Lung (tissue), 12 donors: ENCODE results near the gene SLC6A8. TPM values are rescaled to one million over a fixed set of nuclear protein-coding genes. Genes with fewer than 3 reads are reported as not detected.

Source experiments
- ATAC-seq: fragments of 200-7000 bp; cut with Tn5 transposase; one replicate; pipeline ENCODE4 v1.9.1; 2020; ENCODE audit warnings: moderate number of reproducible peaks; ENCODE audit not compliant: insufficient read depth, low FRiP score
- DNase-seq, 3 donors: peaks; one replicate each; pipeline ENCODE4 v3.0.0-alpha.2; 2013 to 2017
- H3K27ac ChIP-seq, 2 donors: one replicate each; pipeline ENCODE4 v1.5.1; 2013; ENCODE audit warnings: mild to moderate bottlenecking in 2 of 2, moderate library complexity in 2 of 2, control low read depth in 1 of 2, inconsistent platforms in 1 of 2, low read depth in 1 of 2, low read length in 1 of 2
- H3K27me3 ChIP-seq, 3 donors: one replicate each; pipeline ENCODE4 v1.5.1; 2013; ENCODE audit warnings: low read length in 2 of 3; ENCODE audit not compliant: control insufficient read depth in 3 of 3, insufficient read depth in 3 of 3
- H3K36me3 ChIP-seq, 4 donors: one replicate each; pipeline ENCODE4 v1.5.1; 2013; ENCODE audit warnings: low read length in 4 of 4, mild to moderate bottlenecking in 1 of 4, moderate library complexity in 1 of 4; ENCODE audit not compliant: control insufficient read depth in 4 of 4, insufficient read depth in 4 of 4
- H3K4me1 ChIP-seq, 5 donors: one replicate each; pipeline ENCODE4 v1.5.1; 2013; ENCODE audit warnings: low read length in 5 of 5, mild to moderate bottlenecking in 2 of 5, moderate library complexity in 1 of 5; ENCODE audit not compliant: control insufficient read depth in 5 of 5, insufficient read depth in 5 of 5
- H3K4me3 ChIP-seq: one replicate; pipeline ENCODE4 v1.5.1; 2013; ENCODE audit warnings: mild to moderate bottlenecking, control low read depth, moderate library complexity
- H3K9ac ChIP-seq, 2 donors: one replicate each; pipeline ENCODE4 v1.5.1; 2013; ENCODE audit warnings: low read length in 2 of 2, control low read depth in 1 of 2; ENCODE audit not compliant: insufficient read depth in 1 of 2
- H3K9me3 ChIP-seq, 4 donors: one replicate each; pipeline ENCODE4 v1.5.1; 2013; ENCODE audit warnings: low read length in 3 of 4, mild to moderate bottlenecking in 1 of 4, moderate library complexity in 1 of 4; ENCODE audit not compliant: control insufficient read depth in 4 of 4, insufficient read depth in 3 of 4
- WGBS, 2 donors: extraction: QIAGEN DNeasy Blood & Tissue Kit; methylation state at CpG; one replicate each; pipeline ENCODE4 v1.1.7; 2013; 5-methylcytosine and 5-hydroxymethylcytosine counted together
- polyA plus RNA-seq, 2 donors: library from polyadenylated mRNA; stranded (reverse); fragments of 200-250 nt; gene quantifications; one replicate each; pipeline ENCODE4 v1.2.1, GENCODE V29; 2013
- total RNA-seq, 2 donors: library from RNA; depleted of rRNA in 1 of 2; stranded (reverse); fragments of >200 nt in 1 of 2; gene quantifications; one replicate each; pipeline ENCODE4 v1.2.1, GENCODE V29; 2014 to 2021
- TF ChIP-seq, protein P1 (sequence below): IDR thresholded peaks from 2 replicates; pipeline ENCODE4 v1.5.1; 2012; ENCODE audit warnings: mild to moderate bottlenecking; ENCODE audit errors: control extremely low read depth, extremely low read depth
- donor health status: control.
- donor health status: control.
- donor health status: Bipolar disorder and iron deficiency.
- donor health status: healthy.
- donor health status: DM: yes; HTN: yes; CAD: no.

Gene SLC6A8
- total and polyA plus RNA-seq, 4 donors = 5.3 to 21.5 (median 9.9) TPM

DNA sequence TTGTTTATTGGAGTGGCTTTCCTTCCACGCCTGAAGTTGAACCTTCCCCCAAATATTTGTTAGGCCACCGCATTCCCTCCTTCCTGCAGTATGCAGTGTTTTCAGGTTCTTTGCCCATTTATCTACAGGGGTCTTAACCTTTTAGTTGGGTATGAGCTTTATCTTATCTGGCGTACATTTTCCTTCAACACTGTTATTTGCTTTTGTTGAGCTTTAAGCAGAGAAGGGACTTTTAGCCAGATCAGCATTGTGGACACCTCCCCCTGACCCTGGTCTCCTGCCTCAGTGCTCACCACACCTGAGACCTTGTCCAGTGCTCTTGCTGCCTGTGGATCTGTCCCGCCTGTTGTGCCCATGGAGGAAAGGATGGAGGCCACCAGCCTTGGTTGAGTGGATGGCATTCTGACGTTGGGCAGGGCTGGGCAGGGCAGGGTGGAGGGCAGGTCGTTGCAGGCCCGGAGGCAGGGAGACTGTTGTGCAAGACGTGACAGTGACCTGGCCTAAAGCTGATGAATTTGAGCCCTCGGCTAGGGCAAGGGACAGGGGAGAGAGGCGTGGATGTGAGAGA is 41.7 kb upstream of the SLC6A8 start:
- no peaks in the 10 kb centered on the region for H3K36me3 ChIP-seq
- WGBS, 2 donors = 58 to 59% methylated on average over 10 of the region's 10 CpGs
- H3K27ac ChIP-seq = no peak overlapping the region
- TF ChIP-seq, protein P1, sequence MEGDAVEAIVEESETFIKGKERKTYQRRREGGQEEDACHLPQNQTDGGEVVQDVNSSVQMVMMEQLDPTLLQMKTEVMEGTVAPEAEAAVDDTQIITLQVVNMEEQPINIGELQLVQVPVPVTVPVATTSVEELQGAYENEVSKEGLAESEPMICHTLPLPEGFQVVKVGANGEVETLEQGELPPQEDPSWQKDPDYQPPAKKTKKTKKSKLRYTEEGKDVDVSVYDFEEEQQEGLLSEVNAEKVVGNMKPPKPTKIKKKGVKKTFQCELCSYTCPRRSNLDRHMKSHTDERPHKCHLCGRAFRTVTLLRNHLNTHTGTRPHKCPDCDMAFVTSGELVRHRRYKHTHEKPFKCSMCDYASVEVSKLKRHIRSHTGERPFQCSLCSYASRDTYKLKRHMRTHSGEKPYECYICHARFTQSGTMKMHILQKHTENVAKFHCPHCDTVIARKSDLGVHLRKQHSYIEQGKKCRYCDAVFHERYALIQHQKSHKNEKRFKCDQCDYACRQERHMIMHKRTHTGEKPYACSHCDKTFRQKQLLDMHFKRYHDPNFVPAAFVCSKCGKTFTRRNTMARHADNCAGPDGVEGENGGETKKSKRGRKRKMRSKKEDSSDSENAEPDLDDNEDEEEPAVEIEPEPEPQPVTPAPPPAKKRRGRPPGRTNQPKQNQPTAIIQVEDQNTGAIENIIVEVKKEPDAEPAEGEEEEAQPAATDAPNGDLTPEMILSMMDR = no peak
- DNase-seq = no peak
- no peak overlapping the region for H3K4me3 ChIP-seq
- no peak overlapping the region for H3K9ac ChIP-seq
- H3K4me1 ChIP-seq = peaks cover 0 to 5% (median 3%) of the 10 kb centered on the region in 5 donors
- H3K27me3 ChIP-seq = peaks cover 28 to 57% (median 35%) of the 10 kb centered on the region in 3 donors
- no peak for ATAC-seq
- peaks cover 0 to 18% (median 0%) of the 10 kb centered on the region in 4 donors for H3K9me3 ChIP-seq

DNA sequence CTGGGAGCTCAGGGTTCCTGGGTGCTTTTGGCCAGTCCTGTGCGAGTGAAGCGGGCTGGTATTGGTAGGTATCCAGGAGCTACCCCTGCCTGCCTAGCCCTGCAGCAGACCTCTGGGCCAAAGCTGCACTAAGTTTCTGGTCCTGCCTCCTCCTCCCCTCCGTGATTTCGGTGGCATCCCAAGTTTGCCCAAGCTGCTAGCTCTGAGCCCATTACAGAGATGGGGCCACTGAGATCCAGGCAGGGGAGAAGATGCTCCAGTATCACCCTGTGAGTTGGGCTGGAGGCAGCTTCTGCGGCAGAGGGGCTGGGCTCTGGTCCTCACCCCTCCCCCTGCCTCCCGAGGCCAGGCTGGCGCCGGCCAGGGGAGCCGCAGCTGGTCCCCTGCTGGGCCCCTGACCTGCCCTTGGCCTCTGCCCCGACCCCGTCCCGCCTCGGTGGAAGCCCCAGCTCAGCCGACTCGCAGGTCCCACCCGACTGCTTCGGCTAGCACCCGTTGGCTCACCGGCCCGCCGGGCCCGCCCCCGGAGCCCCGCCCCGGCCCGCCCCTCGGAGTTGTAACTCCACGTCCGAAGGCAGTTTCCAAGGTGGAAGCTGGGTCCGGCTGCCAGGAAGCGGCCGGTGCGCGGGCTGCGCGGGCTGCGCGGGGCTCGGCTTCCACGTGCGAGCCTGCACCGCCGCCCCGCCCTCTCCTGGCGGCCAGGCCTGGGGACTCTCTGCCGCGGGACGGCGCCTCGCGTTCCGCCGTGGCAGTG is 40.9 kb upstream of the SLC6A8 start, which contains the start of gene DUSP9:
DUSP9 (plus strand) TSS at position 584 of the 754 bp plus-strand sequence. CDS start 751 bp downstream, outside the sequence.
- Histone ChIP-seq H3K36me3 (no peaks in the 10 kb centered on the region), H3K4me1 (peaks cover 0 to 4% (median 3%) of the 10 kb centered on the region in 5 donors), H3K27ac (no peak within 1 kb of the TSS), H3K9ac (no peak within 1 kb of the TSS), H3K4me3 (no peak within 1 kb of the TSS), H3K9me3 (peaks cover 0 to 17% (median 0%) of the 10 kb centered on the region in 4 donors), H3K27me3 (peaks cover 26 to 51% (median 35%) of the 10 kb centered on the region in 3 donors)
- ATAC-seq (peak; percentile 21), DNase-seq (peak in 1 of 3 donors; percentile 36)
- WGBS, 2 donors = 1 to 31% methylated on average over 25 to 53 of the region's 53 CpGs
- TF ChIP-seq, protein P1 = no peak

DNA sequence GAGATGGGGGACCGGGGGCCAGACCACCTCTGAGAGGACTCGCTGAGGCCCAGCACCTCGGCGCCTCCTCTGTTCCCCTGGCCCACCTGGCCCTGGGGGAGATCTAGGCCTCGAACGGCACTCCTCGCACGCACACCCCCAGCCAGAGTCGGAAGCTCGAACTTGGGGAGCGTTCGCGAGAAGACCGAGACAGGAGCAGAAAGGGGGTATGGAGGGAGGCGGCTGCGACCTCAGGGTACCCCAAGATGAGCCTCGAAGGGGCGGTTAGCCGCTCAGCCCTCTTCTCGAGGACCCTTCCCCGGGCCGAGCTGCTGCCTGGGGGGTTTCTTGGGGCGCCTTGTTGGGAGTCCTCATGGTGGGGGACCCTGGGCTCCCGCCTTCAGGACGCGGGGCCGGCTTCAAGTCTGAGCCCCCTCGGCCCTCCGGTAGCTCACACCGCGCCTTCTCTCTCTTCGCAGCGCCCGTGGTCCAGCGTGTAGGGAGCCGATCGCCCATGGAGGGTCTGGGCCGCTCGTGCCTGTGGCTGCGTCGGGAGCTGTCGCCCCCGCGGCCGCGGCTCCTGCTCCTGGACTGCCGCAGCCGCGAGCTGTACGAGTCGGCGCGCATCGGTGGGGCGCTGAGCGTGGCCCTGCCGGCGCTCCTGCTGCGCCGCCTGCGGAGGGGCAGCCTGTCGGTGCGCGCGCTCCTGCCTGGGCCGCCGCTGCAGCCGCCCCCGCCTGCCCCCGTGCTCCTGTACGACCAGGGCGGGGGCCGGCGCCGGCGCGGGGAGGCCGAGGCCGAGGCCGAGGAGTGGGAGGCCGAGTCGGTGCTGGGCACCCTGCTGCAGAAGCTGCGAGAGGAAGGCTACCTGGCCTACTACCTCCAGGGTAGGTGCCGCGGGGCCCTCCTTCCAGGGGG is 40.0 kb upstream of the SLC6A8 start:
- no peak overlapping the region for H3K9ac ChIP-seq
- H3K27ac ChIP-seq = no peak overlapping the region
- TF ChIP-seq, protein P1 = no peak
- ATAC-seq (no peak), DNase-seq (peak in 1 of 3 donors; percentile 15)
- H3K4me3 ChIP-seq = no peak overlapping the region
- peaks cover 0 to 19% (median 0%) of the 10 kb centered on the region in 4 donors for H3K9me3 ChIP-seq
- WGBS, 2 donors = 9 to 37% methylated on average over 30 to 85 of the region's 85 CpGs
- H3K36me3 ChIP-seq = no peaks in the 10 kb centered on the region
- H3K27me3 ChIP-seq = peaks cover 26 to 47% (median 34%) of the 10 kb centered on the region in 3 donors
- peaks cover 0 to 3% (median 2%) of the 10 kb centered on the region in 5 donors for H3K4me1 ChIP-seq
